ENCODE data around the gene DYNC2I2. TPM values are rescaled to one million over a fixed set of nuclear protein-coding genes. Genes with fewer than 3 reads are reported as not detected.

DYNC2I2 gene
- total and polyA plus RNA-seq, 2 donors (not counting 3 experiments of a cell fraction or from before 2014, with no cell fraction given): 73.6 to 82.6 TPM

GRCh38 chr9:128621730-128622455, 34.8 kb downstream of the DYNC2I2 start:
- Histone ChIP-seq H3K4me1 (ENCODE audit: control insufficient read depth, extremely low read depth, insufficient read depth, low read length) (no peaks in the 10 kb centered on the region), H3K9me1 (replicated peaks; ENCODE audit: control insufficient read depth, extremely low read depth, insufficient read depth, low read length) (no peaks in the 10 kb centered on the region), H3K27ac (ENCODE audit: insufficient read depth, low read depth, low read length) (no peak overlapping the region), H2AFZ (ENCODE audit: low read depth, low read length) (no peak overlapping the region), H3K4me2 (ENCODE audit: insufficient read depth, low read length) (no peak overlapping the region), H3K9me3 (replicated peaks; ENCODE audit: control insufficient read depth, insufficient read depth, low read length) (no peaks in the 10 kb centered on the region), H3K9ac (replicated peaks; ENCODE audit: extremely low read depth, insufficient read depth, low read length) (no peak overlapping the region), H4K20me1 (replicated peaks; ENCODE audit: control insufficient read depth, extremely low read depth, insufficient read depth, low read length) (no peaks in the 10 kb centered on the region), H3K4me3 (replicated peaks in 1 of 3; ENCODE audit: insufficient read depth in 1 of 3, low read depth in 1 of 3, low read length in 3 of 3) (no peak overlapping the region), H3K79me2 (ENCODE audit: control insufficient read depth, insufficient read depth, low read length) (no peaks in the 10 kb centered on the region), H3K36me3 (ENCODE audit: control insufficient read depth in 2 of 2, extremely low read depth in 1 of 2, insufficient read depth in 2 of 2, low read length in 2 of 2) (peaks cover 41 to 68% of the 10 kb centered on the region in 2 experiments), H3K27me3 (ENCODE audit: control insufficient read depth in 2 of 2, insufficient read depth in 2 of 2, low read length in 2 of 2) (no peaks in the 10 kb centered on the region)
- dilution Hi-C loops (cut with MboI; ENCODE audit: extremely low pct_ligation_motif_present, low sequenced_read_pairs) (no loop called here), intact Hi-C loops (cut with micrococcal nuclease) (no loop called here)
- ChIA-PET CTCF (interaction anchor here (0.9 to 1.1 kb wide), 2 partner anchors 18 to 32 kb away, joined by 3 to 4 read pairs; no protein-coding TSS in a partner anchor), POLR2A (interaction anchor here (0.6 to 1.1 kb wide), 2 partner anchors 57 to 117 kb away, joined by 3 to 4 read pairs; no protein-coding TSS in a partner anchor)
- no peak for DNase-seq (ENCODE audit: low read depth, low spot score)
- TF ChIP-seq MYC (IDR thresholded peaks at IDR 0.05; ENCODE audit: low read depth, low read length) (no peak), EZH2 (IDR thresholded peaks at IDR 0.05; ENCODE audit: borderline replicate concordance, low read depth, low read length, severe bottlenecking) (no peak), FOS (IDR thresholded peaks at IDR 0.05; ENCODE audit: borderline replicate concordance, insufficient read depth, low read length) (no peak), JUN (IDR thresholded peaks at IDR 0.05; ENCODE audit: borderline replicate concordance, insufficient read depth, insufficient read length, low read depth) (no peak), GATA2 (IDR thresholded peaks at IDR 0.05; ENCODE audit: insufficient read depth, insufficient read length, low read depth, low read length) (no peak), POLR2A (IDR thresholded peaks at IDR 0.05; ENCODE audit: low read depth, low read length) (no peak), POLR2AphosphoS5 (IDR thresholded peaks at IDR 0.05; ENCODE audit: insufficient read depth, low read depth, low read length) (no peak)
- TF ChIP-seq, protein P1, sequence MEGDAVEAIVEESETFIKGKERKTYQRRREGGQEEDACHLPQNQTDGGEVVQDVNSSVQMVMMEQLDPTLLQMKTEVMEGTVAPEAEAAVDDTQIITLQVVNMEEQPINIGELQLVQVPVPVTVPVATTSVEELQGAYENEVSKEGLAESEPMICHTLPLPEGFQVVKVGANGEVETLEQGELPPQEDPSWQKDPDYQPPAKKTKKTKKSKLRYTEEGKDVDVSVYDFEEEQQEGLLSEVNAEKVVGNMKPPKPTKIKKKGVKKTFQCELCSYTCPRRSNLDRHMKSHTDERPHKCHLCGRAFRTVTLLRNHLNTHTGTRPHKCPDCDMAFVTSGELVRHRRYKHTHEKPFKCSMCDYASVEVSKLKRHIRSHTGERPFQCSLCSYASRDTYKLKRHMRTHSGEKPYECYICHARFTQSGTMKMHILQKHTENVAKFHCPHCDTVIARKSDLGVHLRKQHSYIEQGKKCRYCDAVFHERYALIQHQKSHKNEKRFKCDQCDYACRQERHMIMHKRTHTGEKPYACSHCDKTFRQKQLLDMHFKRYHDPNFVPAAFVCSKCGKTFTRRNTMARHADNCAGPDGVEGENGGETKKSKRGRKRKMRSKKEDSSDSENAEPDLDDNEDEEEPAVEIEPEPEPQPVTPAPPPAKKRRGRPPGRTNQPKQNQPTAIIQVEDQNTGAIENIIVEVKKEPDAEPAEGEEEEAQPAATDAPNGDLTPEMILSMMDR (IDR thresholded peaks at IDR 0.05; ENCODE audit: extremely low read depth in 1 of 2, insufficient read depth in 1 of 2, low read depth in 1 of 2, low read length in 2 of 2): no peak
- TF ChIP-seq, protein P2, sequence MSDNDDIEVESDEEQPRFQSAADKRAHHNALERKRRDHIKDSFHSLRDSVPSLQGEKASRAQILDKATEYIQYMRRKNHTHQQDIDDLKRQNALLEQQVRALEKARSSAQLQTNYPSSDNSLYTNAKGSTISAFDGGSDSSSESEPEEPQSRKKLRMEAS (IDR thresholded peaks at IDR 0.05; ENCODE audit: insufficient read depth, insufficient read length): no peak
- no TSS peak for BruUV-seq (replicated peaks)
- no peak for FAIRE-seq

Measured in endothelial cell of umbilical vein (primary cell).